ENCODE data around the gene NADK2.

NADK2 gene

GRCh38 chr5:36164461-36164860 lies 77.3 kb downstream of the NADK2 start:
- DNase-seq: no peak

- DNase-seq: peak in 16 of 58 donors; percentile 7 to 64 (median 29)
These were observed 78.8 kb downstream of the NADK2 start for GRCh38 chr5:36162810-36163486.

GRCh38 chr5:36161361-36161760 lies 80.4 kb downstream of the NADK2 start:
- DNase-seq: no peak

- no peak for DNase-seq
These were observed 81.1 kb downstream of the NADK2 start for GRCh38 chr5:36160617-36161016.

- no peak for DNase-seq
These were observed 83.6 kb downstream of the NADK2 start for GRCh38 chr5:36158144-36158543.

GRCh38 chr5:36156619-36157018 lies 85.1 kb downstream of the NADK2 start:
- DNase-seq: no peak

- no peak for DNase-seq
These were observed 85.6 kb downstream of the NADK2 start for GRCh38 chr5:36156121-36156601.

- DNase-seq: no peak
These were observed 86.4 kb downstream of the NADK2 start for GRCh38 chr5:36155291-36155690.

- DNase-seq: no peak
These were observed 88.0 kb downstream of the NADK2 start for GRCh38 chr5:36153726-36154125.

GRCh38 chr5:36153298-36153677 lies 88.4 kb downstream of the NADK2 start:
- no peak for DNase-seq

GRCh38 chr5:36152324-36153297 lies 89.1 kb downstream of the NADK2 start:
- DNase-seq: no peak

- peak; percentile 73 to 99 (median 98) for DNase-seq
These were observed 90.0 kb downstream of the NADK2 start, which contains the start of the genes LMBRD2 and SKP2 for GRCh38 chr5:36151434-36152323. TSS of gene LMBRD2 (minus strand) at chr5:36151887. CDS start at chr5:36143349, 8,538 bp downstream. TSS of gene SKP2 (plus strand) at chr5:36152111. CDS start at chr5:36152263, 152 bp downstream.

- DNase-seq: peak in 39 of 58 donors; percentile 12 to 78 (median 42)
These were observed 90.9 kb downstream of the NADK2 start for GRCh38 chr5:36150676-36151433.

GRCh38 chr5:36147681-36148080 lies 94.0 kb downstream of the NADK2 start:
- no peak for DNase-seq

- no peak for DNase-seq
These were observed 95.3 kb downstream of the NADK2 start for GRCh38 chr5:36146390-36146789.

- no peak for DNase-seq
These were observed 96.4 kb downstream of the NADK2 start for GRCh38 chr5:36145311-36145710.

All from anterior cingulate cortex (tissue), 58 donors.